ENCODE results near the gene DPP4. TPM values are rescaled to one million over a fixed set of nuclear protein-coding genes. Genes with fewer than 3 reads are reported as not detected.

Gene DPP4
- total RNA-seq (10 to 100 TPM; 27.7 to 51.6 TPM), polyA plus RNA-seq (10 to 100 TPM in 1 of 2 donors, 1 to 10 TPM in 1; 7.2 to 14.9 TPM)
- long read RNA-seq, donor 1, transcript DPP4-201 (26 exons, 3,904 nt) = major isoform, 5 of 5 reads
- long read RNA-seq, donor 1, partial matches to known transcripts = 0 of 5 reads
- long read RNA-seq, donor 1, other reads (novel, unspliced or antisense) = 0 of 5 reads
- long read RNA-seq, donor 2, partial matches to known transcripts = 0 of 3 reads
- long read RNA-seq, donor 2, other reads (novel, unspliced or antisense) = 0 of 3 reads
- long read RNA-seq, donor 3, partial matches to known transcripts = 0 of 2 reads
- long read RNA-seq, donor 3, other reads (novel, unspliced or antisense) = 0 of 2 reads
- long read RNA-seq, donor 4 = 0 reads
- long read RNA-seq, donor 5 = 0 reads

DNA sequence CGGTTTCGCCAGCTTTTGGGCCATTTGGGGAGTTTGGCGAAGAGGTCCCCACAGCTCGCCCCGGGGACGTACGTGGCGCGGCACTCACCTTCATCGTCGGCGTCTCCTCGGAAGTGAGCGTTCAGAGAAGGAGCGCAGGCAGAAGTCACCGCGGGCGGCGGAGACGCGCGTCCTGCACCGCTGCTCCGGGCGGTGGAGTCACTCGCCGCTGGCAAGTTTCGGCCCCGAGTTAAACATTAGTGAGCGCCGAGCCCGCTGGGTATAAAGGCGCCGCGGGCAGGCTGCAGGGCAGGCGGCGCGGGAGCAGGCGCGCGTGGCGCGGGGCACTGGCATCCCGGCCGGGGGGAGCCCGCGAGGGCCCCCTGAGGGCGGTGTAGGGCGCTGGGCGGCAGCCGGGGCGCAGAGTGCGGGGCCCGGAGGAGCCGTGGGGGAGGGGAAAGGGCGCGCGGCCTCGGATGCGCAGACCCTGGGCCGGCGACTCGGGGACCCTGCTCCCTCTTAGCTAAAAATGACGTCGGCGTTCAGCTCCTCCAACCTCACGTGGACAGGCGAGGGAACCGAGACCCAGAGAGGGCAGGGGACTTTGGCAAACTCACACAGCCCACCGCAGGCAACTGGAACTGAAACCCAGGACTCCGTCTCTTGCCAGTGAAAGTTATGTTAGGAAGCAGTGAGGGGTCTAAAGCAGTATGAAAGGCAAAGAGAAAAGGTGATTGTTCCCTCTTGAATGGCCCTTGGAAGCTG, at the start of gene DPP4:
TSS of gene DPP4 (minus strand) at position 328 of the 744 bp plus-strand sequence. CDS start at position 94, 234 bp downstream.
- peak; percentile 49 for ATAC-seq (ENCODE audit: insufficient read depth, low FRiP score)
- peaks cover 0 to 8% (median 2%) of the 10 kb centered on the region in 4 donors for H3K9me3 ChIP-seq (ENCODE audit: control insufficient read depth in 4 of 4, insufficient read depth in 3 of 4, low read length in 3 of 4)
- DNase-seq = peak; percentile 47 to 60 (median 59)
- peak within 1 kb of the TSS; percentile 24 to 55 for H3K27ac ChIP-seq (ENCODE audit: low read depth in 1 of 2, low read length in 1 of 2)
- H3K4me1 ChIP-seq (ENCODE audit: control insufficient read depth in 5 of 5, insufficient read depth in 5 of 5, low read length in 5 of 5) = peaks cover 3 to 22% (median 7%) of the 10 kb centered on the region in 5 donors
- H3K36me3 ChIP-seq (ENCODE audit: control insufficient read depth in 4 of 4, insufficient read depth in 4 of 4, low read length in 4 of 4) = no peaks in the 10 kb centered on the region
- H3K4me3 ChIP-seq = peak within 1 kb of the TSS; percentile 43
- H3K9ac ChIP-seq (ENCODE audit: insufficient read depth in 1 of 2, low read length in 2 of 2) = peak within 1 kb of the TSS; percentile 39 to 60
- 1% methylated on average over 66 to 71 of the region's 71 CpGs for WGBS, 2 donors
- peaks cover 0 to 2% (median 0%) of the 10 kb centered on the region in 3 donors for H3K27me3 ChIP-seq (ENCODE audit: control insufficient read depth in 3 of 3, insufficient read depth in 3 of 3, low read length in 2 of 3)
- TF ChIP-seq, protein P1, sequence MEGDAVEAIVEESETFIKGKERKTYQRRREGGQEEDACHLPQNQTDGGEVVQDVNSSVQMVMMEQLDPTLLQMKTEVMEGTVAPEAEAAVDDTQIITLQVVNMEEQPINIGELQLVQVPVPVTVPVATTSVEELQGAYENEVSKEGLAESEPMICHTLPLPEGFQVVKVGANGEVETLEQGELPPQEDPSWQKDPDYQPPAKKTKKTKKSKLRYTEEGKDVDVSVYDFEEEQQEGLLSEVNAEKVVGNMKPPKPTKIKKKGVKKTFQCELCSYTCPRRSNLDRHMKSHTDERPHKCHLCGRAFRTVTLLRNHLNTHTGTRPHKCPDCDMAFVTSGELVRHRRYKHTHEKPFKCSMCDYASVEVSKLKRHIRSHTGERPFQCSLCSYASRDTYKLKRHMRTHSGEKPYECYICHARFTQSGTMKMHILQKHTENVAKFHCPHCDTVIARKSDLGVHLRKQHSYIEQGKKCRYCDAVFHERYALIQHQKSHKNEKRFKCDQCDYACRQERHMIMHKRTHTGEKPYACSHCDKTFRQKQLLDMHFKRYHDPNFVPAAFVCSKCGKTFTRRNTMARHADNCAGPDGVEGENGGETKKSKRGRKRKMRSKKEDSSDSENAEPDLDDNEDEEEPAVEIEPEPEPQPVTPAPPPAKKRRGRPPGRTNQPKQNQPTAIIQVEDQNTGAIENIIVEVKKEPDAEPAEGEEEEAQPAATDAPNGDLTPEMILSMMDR (IDR thresholded peaks at IDR 0.05; ENCODE audit: control extremely low read depth, extremely low read depth) = no peak

DNA sequence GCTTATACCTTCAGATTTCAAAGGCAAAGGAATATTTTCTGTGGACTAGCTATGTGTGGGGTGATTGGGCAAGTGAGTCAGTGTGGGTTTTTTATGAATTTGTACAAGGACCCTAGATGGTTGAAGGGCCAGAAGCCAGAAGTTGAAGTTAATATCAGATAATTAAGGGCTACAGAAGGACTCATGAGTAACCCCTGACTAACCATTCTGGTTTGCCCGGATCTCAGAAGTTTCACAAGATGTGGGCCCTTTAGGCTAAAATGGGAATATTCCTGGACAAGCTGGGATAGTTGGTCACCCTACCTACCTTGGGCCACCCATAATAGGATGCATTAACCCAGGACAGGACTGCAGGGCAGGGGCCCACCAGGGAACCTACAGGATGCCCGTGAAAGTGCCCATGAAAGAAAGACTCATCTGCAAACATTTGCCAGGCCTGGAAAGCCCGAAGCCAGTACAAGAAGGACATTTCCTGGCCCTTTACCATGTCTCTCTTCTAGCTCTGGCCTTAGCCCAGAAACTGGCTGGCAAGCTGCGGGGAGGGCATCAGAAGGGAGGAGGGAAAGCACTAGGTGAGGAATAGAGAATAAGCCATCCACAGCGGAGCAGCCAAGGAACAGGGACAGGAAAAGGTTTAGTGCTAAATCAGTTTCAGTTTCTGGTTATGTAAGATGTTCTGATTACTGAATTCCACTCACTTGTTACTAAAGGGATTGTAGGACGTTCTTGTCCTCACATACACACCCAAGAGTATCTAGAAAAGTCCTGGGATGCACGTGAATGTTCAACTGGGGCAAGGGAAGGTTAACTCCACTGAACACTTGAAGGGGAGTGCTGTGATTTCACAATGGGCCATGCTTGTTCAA, 44.4 kb upstream of the DPP4 start:
- no peak overlapping the region for H3K4me3 ChIP-seq
- DNase-seq = peak in 1 of 3 donors; percentile 15
- H3K27me3 ChIP-seq (ENCODE audit: control insufficient read depth in 3 of 3, insufficient read depth in 3 of 3, low read length in 2 of 3) = no peaks in the 10 kb centered on the region
- ATAC-seq (ENCODE audit: insufficient read depth, low FRiP score) = peak; percentile 59
- WGBS, 2 donors = 43 to 48% methylated on average over 7 of the region's 7 CpGs
- H3K4me1 ChIP-seq (ENCODE audit: control insufficient read depth in 5 of 5, insufficient read depth in 5 of 5, low read length in 5 of 5) = peaks cover 0 to 6% (median 5%) of the 10 kb centered on the region in 5 donors
- peaks cover 0 to 3% (median 0%) of the 10 kb centered on the region in 4 donors for H3K9me3 ChIP-seq (ENCODE audit: control insufficient read depth in 4 of 4, insufficient read depth in 3 of 4, low read length in 3 of 4)
- H3K36me3 ChIP-seq (ENCODE audit: control insufficient read depth in 4 of 4, insufficient read depth in 4 of 4, low read length in 4 of 4) = no peaks in the 10 kb centered on the region
- TF ChIP-seq, protein P1 (IDR thresholded peaks at IDR 0.05; ENCODE audit: control extremely low read depth, extremely low read depth) = no peak
- H3K27ac ChIP-seq (ENCODE audit: low read depth in 1 of 2, low read length in 1 of 2) = peak overlapping the region in 1 of 2 donors; percentile 75
- no peak overlapping the region for H3K9ac ChIP-seq (ENCODE audit: insufficient read depth in 1 of 2, low read length in 2 of 2)

DNA sequence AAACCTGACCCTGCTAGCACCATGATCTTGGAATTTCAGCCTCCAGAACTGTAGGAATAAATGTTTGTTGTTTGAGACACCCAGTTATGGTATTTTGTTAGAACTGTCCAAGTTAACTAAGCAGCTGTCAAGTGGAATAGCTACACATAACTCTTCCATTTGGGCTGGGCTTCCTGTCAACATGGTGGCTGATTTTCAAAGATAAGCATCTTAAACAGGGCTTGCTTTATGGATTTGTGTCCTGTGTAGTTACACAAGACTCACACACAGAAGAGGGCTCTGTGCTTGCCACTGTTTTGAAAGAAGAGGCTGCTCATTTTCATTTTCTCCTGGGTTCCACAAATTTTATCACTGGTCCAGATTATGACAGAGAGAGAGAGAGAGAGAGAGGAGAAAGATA, 42.3 kb upstream of the DPP4 start:
- H3K9me3 ChIP-seq (ENCODE audit: control insufficient read depth in 4 of 4, insufficient read depth in 3 of 4, low read length in 3 of 4) = peaks cover 0 to 3% (median 0%) of the 10 kb centered on the region in 4 donors
- ATAC-seq (ENCODE audit: insufficient read depth, low FRiP score) (no peak), DNase-seq (no peak)
- H3K9ac ChIP-seq (ENCODE audit: insufficient read depth in 1 of 2, low read length in 2 of 2) = no peak overlapping the region
- no peaks in the 10 kb centered on the region for H3K36me3 ChIP-seq (ENCODE audit: control insufficient read depth in 4 of 4, insufficient read depth in 4 of 4, low read length in 4 of 4)
- H3K27me3 ChIP-seq (ENCODE audit: control insufficient read depth in 3 of 3, insufficient read depth in 3 of 3, low read length in 2 of 3) = no peaks in the 10 kb centered on the region
- no peak overlapping the region for H3K4me3 ChIP-seq
- TF ChIP-seq, protein P1 (IDR thresholded peaks at IDR 0.05; ENCODE audit: control extremely low read depth, extremely low read depth) = no peak
- H3K27ac ChIP-seq (ENCODE audit: low read depth in 1 of 2, low read length in 1 of 2) = no peak overlapping the region
- peaks cover 3 to 19% (median 7%) of the 10 kb centered on the region in 5 donors for H3K4me1 ChIP-seq (ENCODE audit: control insufficient read depth in 5 of 5, insufficient read depth in 5 of 5, low read length in 5 of 5)

All from lung (tissue), 16 donors.